Activated naive CD8-positive, alpha-beta T cell (primary cell): ENCODE data around the gene ZC3H7A.

ENCODE experiments used
- H3K27ac Mint-ChIP-seq: one replicate; pipeline ENCODE4 v1.8.0; 2021; ENCODE audit warnings: mixed read lengths
- H3K27me3 Mint-ChIP-seq: one replicate; pipeline ENCODE4 v1.8.0; 2021; ENCODE audit warnings: mixed read lengths
- H3K36me3 Mint-ChIP-seq: one replicate; pipeline ENCODE4 v1.8.0; 2021; ENCODE audit warnings: mixed read lengths
- H3K4me1 Mint-ChIP-seq: one replicate; pipeline ENCODE4 v1.8.0; 2021; ENCODE audit warnings: low read depth, mixed read lengths
- H3K4me3 Mint-ChIP-seq: one replicate; pipeline ENCODE4 v1.8.0; 2021; ENCODE audit warnings: mild to moderate bottlenecking, mixed read lengths
- H3K9me3 Mint-ChIP-seq: one replicate; pipeline ENCODE4 v1.8.0; 2021; ENCODE audit warnings: low read depth, mixed read lengths

Gene ZC3H7A

GRCh38 chr16:11740567-11740966, 56.5 kb downstream of the ZC3H7A start:
- no peaks in the 10 kb centered on the region for H3K9me3 Mint-ChIP-seq
- peaks cover 5% of the 10 kb centered on the region for H3K36me3 Mint-ChIP-seq
- peak overlapping the region; percentile 90 for H3K27ac Mint-ChIP-seq
- H3K4me3 Mint-ChIP-seq: peak overlapping the region; percentile 97
- H3K4me1 Mint-ChIP-seq: peaks cover 59% of the 10 kb centered on the region
- H3K27me3 Mint-ChIP-seq: no peaks in the 10 kb centered on the region

DNA sequence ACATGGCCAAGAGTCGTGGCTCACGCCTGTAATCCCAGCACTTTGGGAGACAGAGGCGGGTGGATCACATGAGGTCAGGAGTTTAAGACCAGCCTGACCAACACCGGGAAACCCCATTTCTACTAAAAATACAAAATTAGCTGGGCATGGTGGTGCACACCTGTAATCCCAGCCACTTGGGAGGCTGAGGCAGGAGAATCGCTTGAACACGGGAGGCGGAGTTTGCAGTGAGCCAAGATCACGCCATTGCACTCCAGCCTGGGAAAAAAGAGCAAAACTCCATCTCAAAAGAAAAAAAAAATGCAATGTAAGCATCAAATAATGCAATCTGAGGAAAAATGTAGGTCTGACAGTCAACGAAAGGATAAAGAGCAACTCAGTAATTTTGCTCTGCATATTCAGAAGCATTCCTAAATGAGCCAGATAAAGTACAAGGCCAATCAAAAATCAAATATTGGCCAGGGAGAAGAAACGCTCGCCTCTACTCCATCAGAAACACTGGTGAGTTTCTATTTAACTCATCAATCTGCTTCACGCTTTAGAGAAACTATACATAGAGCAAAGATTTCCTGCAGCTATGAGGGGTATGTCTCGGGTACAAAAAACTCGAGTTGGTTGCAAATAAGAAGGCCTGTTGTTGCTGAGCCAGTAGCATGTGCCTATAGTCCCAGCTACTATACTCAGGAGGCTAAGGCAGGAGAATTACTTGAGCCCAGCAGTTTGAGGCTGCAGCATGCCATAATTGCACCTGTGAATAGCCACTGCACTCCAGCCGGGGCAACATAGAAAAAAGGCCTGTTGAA, 58.1 kb downstream of the ZC3H7A start:
- Mint-ChIP-seq H3K36me3 (peaks cover 10% of the 10 kb centered on the region), H3K4me3 (peak overlapping the region; percentile 72), H3K27me3 (no peaks in the 10 kb centered on the region), H3K9me3 (no peaks in the 10 kb centered on the region), H3K4me1 (peaks cover 56% of the 10 kb centered on the region), H3K27ac (peak overlapping the region; percentile 34)

- peak overlapping the region; percentile 63 for H3K4me3 Mint-ChIP-seq
- H3K36me3 Mint-ChIP-seq: peaks cover 13% of the 10 kb centered on the region
- no peak overlapping the region for H3K27ac Mint-ChIP-seq
- no peaks in the 10 kb centered on the region for H3K9me3 Mint-ChIP-seq
- H3K4me1 Mint-ChIP-seq: peaks cover 51% of the 10 kb centered on the region
- no peaks in the 10 kb centered on the region for H3K27me3 Mint-ChIP-seq
Observed at GRCh38 chr16:11737713-11738112, 59.3 kb downstream of the ZC3H7A start.

- Mint-ChIP-seq H3K27me3 (no peaks in the 10 kb centered on the region), H3K9me3 (no peaks in the 10 kb centered on the region), H3K36me3 (peaks cover 13% of the 10 kb centered on the region), H3K27ac (no peak overlapping the region), H3K4me3 (no peak overlapping the region), H3K4me1 (peaks cover 50% of the 10 kb centered on the region)
Observed at GRCh38 chr16:11736903-11737302, 60.2 kb downstream of the ZC3H7A start.

- no peaks in the 10 kb centered on the region for H3K27me3 Mint-ChIP-seq
- no peak overlapping the region for H3K27ac Mint-ChIP-seq
- H3K36me3 Mint-ChIP-seq: peaks cover 13% of the 10 kb centered on the region
- no peak overlapping the region for H3K4me3 Mint-ChIP-seq
- no peaks in the 10 kb centered on the region for H3K9me3 Mint-ChIP-seq
- peaks cover 42% of the 10 kb centered on the region for H3K4me1 Mint-ChIP-seq
Observed at GRCh38 chr16:11735787-11736186, 61.3 kb downstream of the ZC3H7A start.

GRCh38 chr16:11734653-11735043, 62.4 kb downstream of the ZC3H7A start:
- Mint-ChIP-seq H3K27ac (peak overlapping the region; percentile 3), H3K4me3 (no peak overlapping the region)

DNA sequence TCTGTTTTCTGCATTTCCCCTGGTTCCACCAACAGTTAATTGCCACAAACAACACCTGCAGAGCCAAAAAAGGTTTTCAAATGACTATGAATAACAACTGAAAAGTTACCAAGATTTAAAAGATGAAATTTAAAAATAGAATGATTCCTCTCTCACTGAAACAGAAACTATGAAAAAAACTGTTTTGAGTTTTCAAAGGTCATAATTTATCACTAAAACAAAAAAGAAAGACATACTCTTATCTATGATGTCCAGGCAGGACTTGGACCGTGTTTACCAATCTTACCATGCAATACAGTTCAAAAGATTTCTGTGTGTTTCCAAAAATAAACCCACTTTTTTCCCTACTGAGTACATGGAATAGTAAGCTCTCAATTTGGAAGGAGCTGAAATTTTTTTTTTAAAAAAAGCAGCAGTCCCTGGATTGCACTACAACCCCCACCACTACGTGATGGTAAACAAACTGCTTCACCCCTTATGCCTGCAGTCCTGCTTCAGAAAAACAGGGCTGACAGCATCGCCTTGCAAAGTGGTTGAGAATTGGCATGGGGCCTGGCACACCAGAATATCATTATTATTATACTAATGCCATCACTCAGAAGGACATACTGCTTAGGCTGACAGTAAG, 62.9 kb downstream of the ZC3H7A start:
- no peak overlapping the region for H3K27ac Mint-ChIP-seq
- H3K4me1 Mint-ChIP-seq: peaks cover 40% of the 10 kb centered on the region
- H3K4me3 Mint-ChIP-seq: no peak overlapping the region
- H3K36me3 Mint-ChIP-seq: peaks cover 18% of the 10 kb centered on the region
- no peaks in the 10 kb centered on the region for H3K9me3 Mint-ChIP-seq
- H3K27me3 Mint-ChIP-seq: no peaks in the 10 kb centered on the region

More at GRCh38 chr16:11734653-11735043, 62.4 kb downstream of the ZC3H7A start:
- H3K9me3 Mint-ChIP-seq: no peaks in the 10 kb centered on the region
- H3K27me3 Mint-ChIP-seq: no peaks in the 10 kb centered on the region
- peaks cover 16% of the 10 kb centered on the region for H3K36me3 Mint-ChIP-seq
- peaks cover 40% of the 10 kb centered on the region for H3K4me1 Mint-ChIP-seq

GRCh38 chr16:11731222-11731621, 65.8 kb downstream of the ZC3H7A start:
- Mint-ChIP-seq H3K4me1 (peaks cover 31% of the 10 kb centered on the region), H3K9me3 (no peaks in the 10 kb centered on the region), H3K36me3 (peaks cover 13% of the 10 kb centered on the region), H3K4me3 (no peak overlapping the region), H3K27ac (no peak overlapping the region), H3K27me3 (no peaks in the 10 kb centered on the region)

DNA sequence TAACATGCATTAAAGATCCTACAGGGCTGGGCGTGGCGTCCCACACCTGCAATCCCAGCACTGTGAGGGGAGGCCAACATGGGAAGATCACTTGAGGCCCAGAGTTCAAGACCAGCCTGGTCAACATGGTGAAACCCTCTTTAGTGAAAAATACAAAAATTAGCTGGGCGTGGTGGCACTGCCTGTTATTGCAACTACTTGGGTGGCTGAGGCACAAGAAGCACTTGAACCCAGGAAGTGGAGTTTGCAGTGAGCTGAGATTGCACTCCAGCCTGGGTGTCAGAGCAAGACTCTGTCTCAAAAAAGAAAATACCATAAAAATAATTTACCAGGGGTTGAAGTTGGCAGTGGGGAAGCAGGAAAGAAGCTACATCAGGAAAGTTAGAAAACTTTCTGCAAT, 67.3 kb downstream of the ZC3H7A start:
- Mint-ChIP-seq H3K27me3 (no peaks in the 10 kb centered on the region), H3K4me3 (no peak overlapping the region), H3K36me3 (peaks cover 13% of the 10 kb centered on the region), H3K27ac (no peak overlapping the region), H3K9me3 (no peaks in the 10 kb centered on the region), H3K4me1 (peaks cover 31% of the 10 kb centered on the region)

- Mint-ChIP-seq H3K27ac (peak overlapping the region; percentile 50), H3K9me3 (no peaks in the 10 kb centered on the region), H3K4me1 (peaks cover 30% of the 10 kb centered on the region), H3K27me3 (no peaks in the 10 kb centered on the region), H3K4me3 (no peak overlapping the region), H3K36me3 (peaks cover 7% of the 10 kb centered on the region)
Observed at GRCh38 chr16:11727796-11728543, 69.1 kb downstream of the ZC3H7A start.

GRCh38 chr16:11726008-11726407, 71.0 kb downstream of the ZC3H7A start:
- H3K9me3 Mint-ChIP-seq: no peaks in the 10 kb centered on the region
- H3K4me1 Mint-ChIP-seq: peaks cover 29% of the 10 kb centered on the region
- H3K27ac Mint-ChIP-seq: no peak overlapping the region
- no peaks in the 10 kb centered on the region for H3K27me3 Mint-ChIP-seq
- peaks cover 5% of the 10 kb centered on the region for H3K36me3 Mint-ChIP-seq
- no peak overlapping the region for H3K4me3 Mint-ChIP-seq

DNA sequence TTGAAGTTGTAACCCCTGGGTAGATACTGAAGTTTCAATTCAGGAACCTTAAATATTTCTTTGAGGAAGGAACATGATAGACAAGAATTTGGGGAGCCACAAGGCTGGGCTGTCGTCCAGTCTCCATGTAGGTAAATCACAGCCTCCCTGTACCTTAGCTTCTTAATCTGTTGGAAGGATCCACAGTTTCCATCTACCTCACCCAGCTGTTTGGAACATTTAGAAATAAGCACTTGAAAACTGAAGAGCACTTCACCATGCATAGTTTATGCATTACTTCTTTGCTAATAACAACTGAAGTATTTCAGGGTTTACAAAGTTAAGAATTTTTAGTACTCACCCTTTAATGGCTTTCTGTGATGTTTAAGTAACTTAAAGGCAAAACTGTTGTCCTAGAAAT, 71.6 kb downstream of the ZC3H7A start:
- Mint-ChIP-seq H3K36me3 (peaks cover 5% of the 10 kb centered on the region), H3K4me1 (peaks cover 28% of the 10 kb centered on the region), H3K27me3 (no peaks in the 10 kb centered on the region), H3K9me3 (no peaks in the 10 kb centered on the region), H3K27ac (no peak overlapping the region), H3K4me3 (no peak overlapping the region)

DNA sequence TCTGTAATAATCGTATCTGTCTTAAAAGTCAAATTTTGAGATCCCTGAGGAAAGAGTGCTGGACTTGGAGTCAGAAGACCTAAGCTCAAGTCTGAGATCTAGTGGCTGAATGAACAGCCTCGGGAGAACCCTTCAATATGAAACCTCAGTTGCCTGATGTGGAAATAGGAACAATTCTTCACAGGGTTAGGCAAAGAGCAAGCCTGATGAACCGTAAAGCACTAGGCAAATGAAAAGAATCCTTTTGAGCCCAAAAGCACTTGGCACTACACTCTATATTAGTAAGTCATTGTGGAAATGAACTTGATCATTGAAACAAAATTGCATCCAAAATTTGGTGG, 74.6 kb downstream of the ZC3H7A start:
- H3K4me3 Mint-ChIP-seq: no peak overlapping the region

DNA sequence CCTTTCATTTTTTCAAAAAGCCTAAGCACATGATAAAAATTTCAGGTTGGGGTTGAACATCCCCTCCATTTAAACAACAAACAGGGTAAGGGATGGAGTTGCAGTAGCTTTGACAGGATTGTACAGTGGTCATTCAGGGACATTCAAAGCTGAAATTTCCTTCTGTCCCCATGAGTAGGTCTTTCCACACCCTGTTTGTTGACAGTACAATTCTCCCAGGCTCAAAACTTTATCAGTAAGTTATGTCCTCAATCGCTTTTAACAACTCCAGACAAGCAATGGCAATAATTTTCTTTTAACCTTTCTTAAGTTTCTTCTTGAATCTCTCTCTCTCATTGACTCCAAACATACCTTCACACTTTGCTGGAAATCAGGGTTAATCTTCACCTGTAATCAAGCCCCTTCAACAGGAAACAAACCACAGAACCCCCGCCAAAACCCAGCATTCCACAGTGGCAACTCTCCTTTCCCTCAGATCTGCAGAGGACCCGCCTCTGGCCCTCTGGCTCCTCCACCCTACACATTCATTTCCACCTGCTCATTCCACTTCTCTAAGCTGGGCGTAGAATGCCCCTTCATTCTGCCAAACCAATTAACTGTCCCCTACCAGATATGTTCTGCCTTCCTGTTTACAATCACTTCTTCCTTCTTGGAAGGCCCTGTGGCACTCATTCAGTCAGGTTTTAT, 75.1 kb downstream of the ZC3H7A start:
- peaks cover 5% of the 10 kb centered on the region for H3K36me3 Mint-ChIP-seq

More for the DNA sequence above, 74.6 kb downstream of the ZC3H7A start:
- Mint-ChIP-seq H3K4me1 (peaks cover 16% of the 10 kb centered on the region), H3K9me3 (no peaks in the 10 kb centered on the region), H3K27me3 (no peaks in the 10 kb centered on the region), H3K36me3 (peaks cover 5% of the 10 kb centered on the region), H3K27ac (peak overlapping the region; percentile 46)

DNA sequence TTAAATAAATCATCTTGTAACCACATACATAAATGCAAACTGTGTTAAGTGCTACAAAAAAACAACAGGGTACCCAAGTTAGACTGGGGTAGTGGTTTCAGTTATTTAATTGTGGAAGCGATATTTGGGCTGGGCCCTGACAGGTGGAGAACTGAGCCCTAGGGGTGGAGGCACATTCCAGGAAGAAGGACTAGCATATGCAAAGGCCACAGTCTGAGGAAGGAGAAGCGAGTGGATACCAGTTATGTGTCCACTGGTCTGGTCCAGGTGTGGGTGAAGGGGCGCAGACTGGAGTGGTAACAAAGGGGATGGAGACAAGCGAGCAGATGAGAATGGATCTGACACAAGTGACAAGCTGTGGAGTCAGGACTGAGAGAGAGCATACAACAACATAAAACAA, 77.3 kb downstream of the ZC3H7A start:
- H3K9me3 Mint-ChIP-seq: no peaks in the 10 kb centered on the region
- H3K27ac Mint-ChIP-seq: peak overlapping the region; percentile 42
- no peaks in the 10 kb centered on the region for H3K27me3 Mint-ChIP-seq
- H3K36me3 Mint-ChIP-seq: peaks cover 5% of the 10 kb centered on the region
- H3K4me3 Mint-ChIP-seq: no peak overlapping the region
- H3K4me1 Mint-ChIP-seq: peaks cover 18% of the 10 kb centered on the region

More for the DNA sequence above, 75.1 kb downstream of the ZC3H7A start:
- no peak overlapping the region for H3K4me3 Mint-ChIP-seq
- H3K9me3 Mint-ChIP-seq: no peaks in the 10 kb centered on the region
- no peaks in the 10 kb centered on the region for H3K27me3 Mint-ChIP-seq
- peaks cover 16% of the 10 kb centered on the region for H3K4me1 Mint-ChIP-seq
- peak overlapping the region; percentile 46 for H3K27ac Mint-ChIP-seq
